GM21360 (cell line): ENCODE data around the gene SLC22A7.

Experiments used
- ATAC-seq: cut with Tn5 transposase; IDR thresholded peaks from one replicate; pipeline ENCODE4 v1.9.1; 2021; ENCODE audit warnings: mild to moderate bottlenecking, moderate library complexity; ENCODE audit not compliant: unreplicated experiment

Gene SLC22A7

DNA sequence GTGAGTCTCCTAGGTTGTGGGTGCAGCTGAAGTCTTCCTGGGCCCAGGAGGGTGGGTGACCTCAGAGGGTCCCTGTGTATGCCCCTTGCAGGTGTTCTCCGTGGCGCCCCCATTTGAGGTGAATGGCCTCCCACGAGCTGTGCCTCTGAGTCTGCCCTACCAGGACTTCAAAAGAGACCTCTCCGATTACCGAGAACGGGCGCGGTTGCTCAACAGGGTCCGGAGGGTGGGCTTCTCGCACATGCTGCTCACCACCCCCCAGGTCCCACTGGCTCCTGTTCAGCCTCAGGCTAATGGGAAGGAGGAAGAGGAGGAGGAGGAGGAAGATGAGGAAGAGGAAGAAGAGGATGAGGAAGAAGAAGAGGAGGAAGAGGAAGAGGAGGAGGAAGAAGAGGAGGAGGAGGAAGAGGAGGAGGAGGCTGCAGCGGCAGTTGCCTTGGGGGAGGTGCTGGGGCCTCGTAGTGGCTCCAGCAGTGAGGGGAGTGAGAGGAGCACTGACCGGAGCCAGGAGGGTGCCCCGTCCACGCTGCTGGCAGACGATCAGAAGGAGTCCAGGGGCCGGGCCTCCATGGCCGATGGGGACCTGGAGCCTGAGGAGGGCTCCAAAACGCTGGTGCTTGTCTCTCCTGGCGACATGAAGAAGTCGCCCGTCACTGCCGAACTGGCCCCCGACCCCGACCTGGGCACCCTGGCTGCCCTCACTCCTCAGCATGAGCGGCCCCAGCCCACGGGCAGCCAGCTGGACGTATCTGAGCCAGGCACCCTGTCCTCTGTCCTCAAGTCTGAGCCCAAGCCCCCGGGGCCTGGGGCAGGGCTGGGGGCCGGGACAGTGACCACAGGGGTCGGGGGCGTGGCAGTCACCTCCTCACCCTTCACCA, 15.2 kb upstream of the SLC22A7 start:
- no peak for ATAC-seq

DNA sequence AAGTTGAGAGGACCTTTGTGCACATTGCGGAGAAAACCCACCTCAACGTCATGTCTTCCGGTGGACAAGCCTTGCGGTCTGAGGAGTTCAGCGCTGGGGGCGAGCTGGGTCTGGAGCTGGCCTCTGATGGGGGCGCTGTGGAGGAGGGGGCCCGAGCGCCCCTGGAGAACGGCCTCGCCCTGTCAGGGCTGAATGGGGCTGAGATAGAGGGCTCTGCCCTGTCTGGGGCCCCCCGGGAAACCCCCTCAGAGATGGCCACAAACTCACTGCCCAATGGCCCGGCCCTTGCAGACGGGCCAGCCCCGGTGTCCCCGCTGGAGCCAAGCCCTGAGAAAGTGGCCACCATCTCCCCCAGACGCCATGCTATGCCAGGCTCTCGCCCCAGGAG, 14.6 kb upstream of the SLC22A7 start:
- ATAC-seq, result no peak

- no peak for ATAC-seq
Measured at GRCh38 chr6:43283905-43284304, 14.2 kb upstream of the SLC22A7 start.

DNA sequence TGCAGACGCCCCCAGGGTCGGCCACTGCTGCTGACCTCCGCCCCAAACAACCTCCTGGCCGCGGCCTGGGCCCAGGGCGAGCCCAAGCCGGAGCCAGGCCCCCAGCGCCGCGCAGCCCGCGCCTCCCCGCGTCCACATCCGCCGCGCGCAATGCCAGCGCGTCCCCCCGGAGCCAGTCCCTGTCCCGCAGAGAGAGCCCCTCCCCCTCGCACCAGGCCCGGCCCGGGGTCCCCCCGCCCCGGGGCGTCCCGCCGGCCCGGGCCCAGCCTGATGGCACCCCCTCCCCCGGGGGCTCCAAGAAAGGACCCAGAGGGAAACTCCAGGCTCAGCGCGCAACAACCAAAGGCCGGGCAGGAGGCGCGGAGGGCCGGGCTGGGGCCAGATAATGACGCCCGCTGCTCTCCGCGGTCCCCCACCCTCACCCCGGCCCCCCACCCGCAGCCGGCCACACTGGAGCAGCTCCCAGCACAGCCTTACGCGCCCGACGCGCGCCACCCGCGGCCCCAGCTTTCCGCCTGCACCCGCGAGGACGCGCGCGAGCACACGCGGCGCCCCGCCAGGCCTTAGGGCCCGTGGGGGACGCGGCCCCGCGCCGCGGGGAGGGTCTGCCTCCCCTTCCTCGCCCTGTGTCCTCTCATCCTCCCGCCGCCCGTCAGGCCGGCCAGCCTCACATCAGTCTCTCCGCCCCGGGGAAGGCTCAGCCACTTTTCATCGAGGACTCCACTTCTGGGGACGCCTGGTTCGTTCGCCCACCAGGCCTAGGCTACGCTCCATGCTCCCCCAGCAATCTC, 12.9 kb upstream of the SLC22A7 start:
- no peak for ATAC-seq

DNA sequence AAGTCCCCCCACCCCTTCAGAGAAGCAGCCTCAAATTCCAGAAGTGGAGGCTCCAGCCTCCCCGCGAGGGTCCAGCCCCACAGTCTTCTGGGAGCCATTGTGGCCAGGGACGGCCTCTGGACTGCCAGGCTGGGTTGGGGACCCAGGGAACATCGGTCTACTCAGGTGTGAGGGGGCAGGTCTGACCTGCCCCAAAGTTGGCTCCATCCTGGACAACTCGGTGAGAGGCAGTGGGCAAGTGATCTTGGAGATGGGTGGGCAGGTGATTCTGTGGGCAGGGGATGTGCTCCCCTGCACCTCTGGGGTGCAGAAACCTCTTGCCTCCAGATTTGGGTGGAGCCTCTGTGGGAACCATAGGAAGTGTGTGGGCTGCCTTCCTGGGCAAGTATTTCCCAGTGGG, 12.2 kb upstream of the SLC22A7 start:
- no peak for ATAC-seq

DNA sequence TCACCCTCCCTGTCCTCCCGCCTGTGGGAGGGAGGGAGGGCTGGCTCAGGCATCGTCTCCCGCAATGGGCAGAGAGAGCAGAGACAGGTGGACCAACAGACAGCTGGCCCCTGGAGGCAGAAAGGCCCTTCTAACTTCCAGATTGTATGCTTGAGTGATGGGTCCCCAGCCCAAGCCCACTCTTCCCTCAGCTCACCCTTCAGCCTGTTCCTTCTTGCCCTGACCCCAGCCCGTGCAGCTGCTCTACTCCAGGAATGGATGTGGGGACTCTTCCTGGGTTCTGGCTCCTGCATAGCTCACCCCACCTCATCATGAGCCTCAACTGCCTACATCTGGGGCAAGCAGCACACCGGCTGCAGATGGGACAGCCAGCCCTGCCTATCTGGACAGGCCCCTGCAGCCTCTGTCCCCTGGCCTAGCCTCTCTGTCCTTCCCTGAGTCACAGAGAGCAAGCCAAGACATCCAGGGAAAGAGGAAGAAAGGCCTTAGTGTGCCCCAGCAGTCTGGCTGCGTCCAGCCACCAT, 11.5 kb upstream of the SLC22A7 start:
- ATAC-seq, result no peak

DNA sequence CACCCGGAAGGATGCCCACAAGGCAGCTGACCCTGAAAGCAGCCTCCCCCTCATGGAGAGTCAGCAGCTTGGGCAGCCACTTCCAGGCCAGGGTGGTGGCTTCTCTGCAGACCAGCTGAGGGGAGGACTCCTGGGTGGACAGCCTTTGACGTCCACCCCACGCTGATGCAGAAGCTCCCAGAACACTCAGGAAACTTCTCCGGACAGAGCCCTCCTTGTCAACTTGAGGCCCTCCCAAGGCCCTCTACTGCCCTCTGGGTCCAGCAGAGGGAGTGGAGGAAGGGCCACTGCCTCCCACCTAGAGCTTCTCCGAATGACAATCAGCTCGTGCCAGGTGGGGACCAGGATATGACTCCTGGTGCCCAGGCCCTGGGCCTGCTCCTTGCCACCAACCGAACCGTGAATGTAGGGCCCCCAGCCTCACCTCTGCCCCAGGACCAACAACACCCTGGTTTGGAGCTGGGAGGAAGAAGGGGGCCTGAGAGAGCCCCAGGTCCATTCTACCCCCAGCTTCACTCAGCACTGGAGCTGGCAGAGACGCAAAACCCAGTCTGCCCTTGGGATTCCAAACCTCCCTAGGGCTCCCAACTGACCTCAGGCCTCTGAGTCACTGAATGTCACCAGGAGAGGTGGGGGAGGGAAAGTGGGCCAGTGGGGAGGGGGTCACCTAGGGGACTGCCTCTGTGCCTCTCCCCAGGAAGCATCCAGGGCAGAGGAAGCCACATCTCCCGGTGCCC, 10.9 kb upstream of the SLC22A7 start:
- ATAC-seq, result no peak

DNA sequence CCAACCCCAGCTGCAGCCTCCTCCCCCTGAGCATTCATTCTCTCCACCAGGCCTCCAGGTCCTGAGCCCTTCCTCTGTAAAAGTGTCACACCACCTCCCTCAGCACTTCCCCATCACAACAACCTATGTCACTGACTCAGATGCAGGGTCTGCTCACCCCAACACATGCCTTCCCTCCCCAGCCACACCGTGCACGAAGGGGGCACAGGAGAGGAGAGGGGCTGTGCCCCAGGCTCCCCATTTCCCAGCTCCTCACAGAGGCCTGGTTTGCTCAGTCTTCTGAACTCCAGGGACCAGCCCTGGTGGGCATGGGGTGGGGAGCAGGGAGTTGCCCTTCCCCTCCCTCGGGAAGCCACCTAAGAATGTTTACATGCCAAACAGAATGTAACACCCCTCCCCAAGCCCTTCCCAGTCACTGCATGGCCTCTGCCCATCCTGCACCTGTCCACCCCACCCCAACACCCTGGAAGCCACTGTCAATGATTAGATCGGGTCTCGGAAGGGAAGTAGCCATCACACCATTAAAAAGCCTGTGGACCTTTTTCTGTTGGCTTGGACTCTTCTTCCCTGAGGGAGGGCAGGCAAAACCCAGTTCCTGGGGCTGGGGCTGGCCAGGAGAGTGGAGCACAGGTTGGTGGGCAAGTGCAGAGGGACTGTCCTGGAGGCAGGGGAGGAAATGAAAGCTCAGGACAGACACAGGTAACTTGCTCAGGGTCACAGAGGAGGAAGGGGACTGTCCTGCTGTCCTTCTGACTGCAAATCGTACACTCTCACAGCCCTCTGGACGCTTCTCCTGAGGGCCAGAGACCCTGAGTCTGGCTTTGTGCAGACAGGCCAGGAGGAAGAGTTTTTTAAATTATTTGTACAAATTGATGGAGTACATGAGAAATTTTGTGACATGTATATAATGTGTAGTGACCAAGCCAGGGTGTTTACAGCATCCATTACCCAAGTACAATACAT, 10.1 kb upstream of the SLC22A7 start:
- no peak for ATAC-seq

- no peak for ATAC-seq
Measured at GRCh38 chr6:43290339-43290904, 7.6 kb upstream of the SLC22A7 start.

DNA sequence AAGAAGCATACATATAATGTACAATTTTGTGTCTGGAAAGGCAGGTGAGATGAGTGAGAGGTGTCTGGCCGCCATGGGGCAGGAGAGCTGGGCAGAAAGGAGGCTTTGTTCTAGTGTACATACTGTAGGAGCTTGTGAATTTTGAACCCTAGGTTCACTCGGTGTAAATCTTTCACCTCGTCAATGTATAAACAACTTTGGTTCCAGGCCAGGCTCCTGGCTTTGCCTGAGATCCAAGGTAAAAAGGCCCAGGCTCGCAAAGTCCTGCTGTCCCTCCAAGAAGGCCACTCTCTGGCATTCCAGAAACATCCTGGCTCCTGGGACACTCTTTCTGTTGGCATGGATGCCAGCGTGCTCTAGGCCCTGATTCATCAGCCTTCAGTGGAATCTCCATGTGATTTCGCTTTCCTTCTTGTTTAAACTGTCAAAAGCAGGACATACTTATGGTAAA, 7.1 kb upstream of the SLC22A7 start:
- ATAC-seq, result no peak

GRCh38 chr6:43291708-43292107, 6.4 kb upstream of the SLC22A7 start:
- ATAC-seq, result no peak

- ATAC-seq, result no peak
Measured at GRCh38 chr6:43292341-43292740, 5.7 kb upstream of the SLC22A7 start.

DNA sequence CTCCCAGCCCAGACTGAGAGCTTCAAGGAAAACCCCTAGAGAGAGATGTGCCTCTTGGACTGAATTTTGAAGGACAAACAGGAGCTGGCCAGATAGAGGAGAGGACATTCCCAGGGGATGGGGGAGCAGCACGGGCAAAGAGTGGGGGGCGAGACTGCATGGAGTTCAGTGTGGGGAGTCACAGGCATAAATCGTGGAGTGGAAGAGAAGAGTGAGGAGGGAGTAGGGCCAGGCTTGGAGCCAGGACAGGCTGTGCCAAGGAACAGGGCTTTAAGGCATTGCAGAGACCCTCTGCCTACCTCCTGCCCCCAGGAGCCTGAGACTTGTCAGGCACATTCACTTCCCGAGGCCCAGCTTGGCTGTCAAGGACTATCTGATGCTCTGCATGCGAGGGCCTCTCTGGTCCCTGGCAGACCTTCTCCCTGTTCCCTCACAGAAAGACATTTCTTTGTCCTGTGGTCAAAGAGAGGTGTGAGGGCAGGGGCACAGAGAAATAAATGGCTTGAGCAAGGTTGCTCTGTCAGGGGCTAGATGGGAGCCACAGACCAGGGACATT, 5.2 kb upstream of the SLC22A7 start:
- ATAC-seq, result no peak

GRCh38 chr6:43293698-43294097, 4.4 kb upstream of the SLC22A7 start:
- ATAC-seq, result no peak

DNA sequence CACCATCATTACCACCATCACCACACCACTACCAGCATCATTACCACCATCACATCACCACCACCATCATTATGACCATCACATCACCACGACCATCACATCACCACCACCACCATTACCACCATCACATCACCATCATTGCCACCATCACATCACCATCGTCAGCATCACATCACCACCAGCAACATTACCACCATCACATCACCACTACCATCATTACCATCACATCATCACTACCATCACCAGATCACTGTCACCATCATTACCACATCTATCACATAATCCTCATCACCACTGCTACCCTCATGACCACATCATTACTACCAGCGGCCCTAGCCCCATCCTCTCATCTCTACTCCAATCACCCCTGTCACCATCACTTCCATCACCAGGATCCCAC, 3.5 kb upstream of the SLC22A7 start:
- no peak for ATAC-seq

DNA sequence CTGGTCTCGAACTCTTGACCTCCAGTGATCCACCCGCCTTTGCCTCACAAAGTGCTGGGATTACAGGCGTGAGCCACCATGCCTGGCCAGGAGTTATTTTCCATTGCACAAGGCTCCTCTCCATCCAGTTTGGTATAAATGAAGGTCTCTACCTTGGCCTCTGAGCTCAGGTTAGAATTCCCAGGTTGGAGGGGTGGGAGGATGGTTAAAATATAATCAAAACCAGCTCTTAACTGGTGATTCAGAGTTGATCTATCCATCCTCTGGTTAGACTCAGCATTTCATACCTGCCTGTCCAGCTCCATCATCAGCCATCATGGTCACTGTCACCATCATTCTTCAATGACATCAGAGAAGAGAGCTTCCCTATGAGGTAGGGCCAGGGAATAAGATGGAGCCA, 2.6 kb upstream of the SLC22A7 start:
- ATAC-seq, result no peak

DNA sequence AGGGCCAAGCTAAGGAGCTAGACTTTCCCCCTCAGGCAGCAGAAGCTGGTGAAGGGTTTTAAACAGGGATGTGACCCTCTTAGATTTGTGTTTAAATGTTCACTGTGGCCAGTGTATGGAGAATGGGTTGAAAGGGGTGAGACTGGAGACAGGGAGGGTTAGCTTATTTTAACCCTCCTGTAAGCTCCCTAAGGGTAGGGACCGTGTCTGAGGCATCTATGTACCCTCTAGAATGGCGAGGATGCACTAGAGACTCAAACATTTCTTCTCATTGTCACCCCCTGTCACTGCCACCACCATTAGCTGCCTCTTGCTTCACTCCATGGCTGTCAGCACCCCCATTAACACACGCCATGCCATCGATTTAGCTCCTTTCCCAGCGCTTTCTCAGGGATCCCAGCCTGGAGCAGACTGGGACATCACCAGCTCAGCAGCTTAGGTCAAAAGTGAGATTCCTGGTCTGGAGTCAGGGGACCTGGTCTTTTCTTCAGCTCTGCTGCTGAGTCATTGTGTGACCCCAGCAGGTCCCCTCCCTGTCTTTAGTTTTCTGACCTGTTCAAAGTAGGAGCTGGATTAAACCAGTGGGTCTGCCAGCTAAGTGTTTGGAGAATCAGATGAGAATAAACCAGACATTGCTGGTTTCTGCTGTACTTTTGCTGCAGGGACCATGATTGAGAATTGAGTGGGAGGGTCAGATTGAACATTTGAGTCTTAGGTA, 1.1 kb upstream of the SLC22A7 start:
- no peak for ATAC-seq

GRCh38 chr6:43298565-43299337, 691 bp downstream of the SLC22A7 start:
- ATAC-seq, result no peak
